Central memory CD8-positive, alpha-beta T cell (primary cell): ENCODE data around the gene CYP2R1.

Experiments
- ATAC-seq: fragments of 150-1000 bp; cut with Tn5 transposase; replicated peaks from 2 replicates; pipeline ENCODE4 v1.10.0; 2022; ENCODE audit warnings: mild to moderate bottlenecking, moderate FRiP score, moderate number of reproducible peaks; ENCODE audit not compliant: poor library complexity, severe bottlenecking; ENCODE audit errors: extremely low read depth
- DNase-seq, 2 donors: peaks; one replicate each; pipeline ENCODE4 v3.0.0; 2021; ENCODE audit warnings: low spot score in 2 of 2
- H3K27ac Mint-ChIP-seq: one replicate; pipeline ENCODE4 v1.8.0; 2022; ENCODE audit warnings: low read depth, mild to moderate bottlenecking, moderate library complexity, mixed read lengths
- H3K27me3 Mint-ChIP-seq: one replicate; pipeline ENCODE4 v1.8.0; 2022; ENCODE audit warnings: mixed read lengths
- H3K36me3 Mint-ChIP-seq: one replicate; pipeline ENCODE4 v1.8.0; 2022; ENCODE audit warnings: mild to moderate bottlenecking, moderate library complexity, mixed read lengths; ENCODE audit not compliant: insufficient read depth
- H3K4me1 Mint-ChIP-seq: one replicate; pipeline ENCODE4 v1.8.0; 2022; ENCODE audit warnings: mixed read lengths
- H3K4me3 Mint-ChIP-seq: one replicate; pipeline ENCODE4 v1.8.0; 2022; ENCODE audit warnings: mild to moderate bottlenecking, moderate library complexity, mixed read lengths
- H3K9me3 Mint-ChIP-seq: one replicate; pipeline ENCODE4 v1.8.0; 2022; ENCODE audit warnings: mixed read lengths

Gene CYP2R1

GRCh38 chr11:14852571-14853177, 39.4 kb downstream of the CYP2R1 start:
- ATAC-seq (no peak), DNase-seq (no peak)
- Mint-ChIP-seq H3K4me1 (no peaks in the 10 kb centered on the region), H3K4me3 (no peak overlapping the region), H3K36me3 (peaks cover 18% of the 10 kb centered on the region), H3K27ac (no peak overlapping the region), H3K9me3 (no peaks in the 10 kb centered on the region), H3K27me3 (no peaks in the 10 kb centered on the region)

- DNase-seq = no peak
- Mint-ChIP-seq H3K9me3 (no peaks in the 10 kb centered on the region), H3K36me3 (peaks cover 16% of the 10 kb centered on the region), H3K4me3 (no peak overlapping the region), H3K4me1 (no peaks in the 10 kb centered on the region), H3K27ac (no peak overlapping the region), H3K27me3 (no peaks in the 10 kb centered on the region)
- no peak for ATAC-seq
Measured at GRCh38 chr11:14842002-14842401, 50.0 kb downstream of the CYP2R1 start.

GRCh38 chr11:14835496-14836492, 56.2 kb downstream of the CYP2R1 start:
- Mint-ChIP-seq H3K36me3 (peaks cover 14% of the 10 kb centered on the region), H3K27me3 (no peaks in the 10 kb centered on the region), H3K27ac (peak overlapping the region; percentile 12), H3K4me1 (no peaks in the 10 kb centered on the region), H3K9me3 (no peaks in the 10 kb centered on the region), H3K4me3 (no peak overlapping the region)
- no peak for ATAC-seq
- DNase-seq = no peak
